Prostate gland (tissue), 2 donors: ENCODE data around the gene FRYL. TPM values are rescaled to one million over a fixed set of nuclear protein-coding genes. Genes with fewer than 3 reads are reported as not detected.
A peak's percentile ranks its signal among the peaks of the same experiment; 100 is the strongest.

ENCODE experiments used
- DNase-seq: peaks from one replicate; pipeline ENCODE4 v3.0.0-alpha.2; 2019; ENCODE audit warnings: low spot score
- H3K27ac ChIP-seq, 2 donors: fragments of 200-600 bp; sonication (generic); 2 replicates each; pipeline ENCODE4 v1.5.1; 2017 to 2019
- H3K27me3 ChIP-seq: fragments of 200-600 bp; sonication (generic); replicated peaks from 2 replicates; pipeline ENCODE4 v1.5.1; 2019; ENCODE audit not compliant: insufficient read depth
- H3K36me3 ChIP-seq, 2 donors: fragments of 200-600 bp; sonication (generic); 1 replicate in 1 of 2; 2 replicates in 1 of 2; pipeline versions ENCODE4 v1.5.1 to v1.8.1; 2017 to 2019
- H3K4me1 ChIP-seq: fragments of 200-600 bp; sonication (generic); replicated peaks from 2 replicates; pipeline ENCODE4 v1.5.1; 2019
- H3K4me3 ChIP-seq, 2 donors: fragments of 200-600 bp; sonication (generic); 2 replicates each; pipeline ENCODE4 v1.5.1; 2017 to 2019
- H3K9me3 ChIP-seq: fragments of 200-600 bp; sonication (generic); 2 replicates; pipeline ENCODE4 v1.5.1; 2017
- CTCF ChIP-seq, 4 experiments: fragments of 200-600 bp in 2 of 4; fragments of 450-650 bp in 2 of 4; sonication (generic) in 2 of 4; IDR thresholded peaks; 1 replicate in 3 of 4; 2 replicates in 1 of 4; pipeline ENCODE4 v1.5.1; 2016 to 2019; ENCODE audit warnings: antibody characterized with exemption in 4 of 4, mild to moderate bottlenecking in 2 of 4, moderate library complexity in 2 of 4
- POLR2A ChIP-seq: fragments of 450-650 bp; IDR thresholded peaks from one replicate; pipeline ENCODE4 v1.6.1; 2016; ENCODE audit warnings: antibody characterized with exemption, mild to moderate bottlenecking
- POLR2AphosphoS5 ChIP-seq: sonication (generic); formaldehyde crosslinking; IDR thresholded peaks from one replicate; pipeline ENCODE4 v1.6.1; 2017; ENCODE audit warnings: antibody characterized with exemption
- WGBS: methylation state at CpG from one replicate; pipeline ENCODE4 v1.1.5; 2018; 5-methylcytosine and 5-hydroxymethylcytosine counted together
- intact Hi-C: fragments of 100-400 bp; cut with DNase I; formaldehyde crosslinking; loops from one replicate; pipeline ENCODE4 v1.14.2; 2022
- total RNA-seq, 2 donors: library from RNA; depleted of rRNA; stranded (reverse); fragments of >200 nt; gene quantifications; one replicate each; pipeline ENCODE4 v1.1.0, GENCODE V29; 2016

The FRYL gene
- total RNA-seq, 2 donors from 2014 or later = 40.0 to 47.6 TPM

GRCh38 chr4:48495941-48496340 lies 284.1 kb downstream of the FRYL start:
- H3K27me3 ChIP-seq = no peaks in the 10 kb centered on the region
- no peaks in the 10 kb centered on the region for H3K9me3 ChIP-seq
- no peak for DNase-seq
- no peak overlapping the region for H3K4me3 ChIP-seq
- no peaks in the 10 kb centered on the region for H3K4me1 ChIP-seq
- no peak overlapping the region for H3K27ac ChIP-seq
- H3K36me3 ChIP-seq = no peaks in the 10 kb centered on the region
- WGBS = 96% methylated on average over 2 of the region's 2 CpGs
- TF ChIP-seq CTCF (IDR thresholded peaks at IDR 0.05) = no peak
- no peak for TF ChIP-seq POLR2AphosphoS5
- TF ChIP-seq POLR2A = no peak
- intact Hi-C loops = no loop called here

- DNase-seq = no peak
- intact Hi-C loops = no loop called here
- H3K4me3 ChIP-seq = no peak overlapping the region
- 83% methylated on average over 4 of the region's 4 CpGs for WGBS
- no peaks in the 10 kb centered on the region for H3K4me1 ChIP-seq
- no peaks in the 10 kb centered on the region for H3K27me3 ChIP-seq
- no peaks in the 10 kb centered on the region for H3K9me3 ChIP-seq
- no peaks in the 10 kb centered on the region for H3K36me3 ChIP-seq
- TF ChIP-seq POLR2A (no peak), POLR2AphosphoS5 (no peak), CTCF (IDR thresholded peaks at IDR 0.05) (no peak)
- no peak overlapping the region for H3K27ac ChIP-seq
Observed at GRCh38 chr4:48493452-48494100, 286.5 kb downstream of the FRYL start.

GRCh38 chr4:48491514-48492176 lies 288.4 kb downstream of the FRYL start:
- no peak for DNase-seq
- H3K4me1 ChIP-seq = no peaks in the 10 kb centered on the region
- 73% methylated on average over 23 of the region's 23 CpGs for WGBS
- intact Hi-C loops = no loop called here
- H3K36me3 ChIP-seq = no peaks in the 10 kb centered on the region
- TF ChIP-seq POLR2A (no peak), CTCF (IDR thresholded peaks at IDR 0.05) (no peak)
- H3K27ac ChIP-seq = no peak overlapping the region
- no peaks in the 10 kb centered on the region for H3K9me3 ChIP-seq
- H3K4me3 ChIP-seq = no peak overlapping the region
- H3K27me3 ChIP-seq = no peaks in the 10 kb centered on the region

- intact Hi-C loops = no loop called here
- H3K9me3 ChIP-seq = no peaks in the 10 kb centered on the region
- H3K4me1 ChIP-seq = no peaks in the 10 kb centered on the region
- H3K27me3 ChIP-seq = no peaks in the 10 kb centered on the region
- H3K4me3 ChIP-seq = peak overlapping the region in 1 of 2 donors; percentile 20
- WGBS = 11% methylated on average over 87 of the region's 104 CpGs
- no peaks in the 10 kb centered on the region for H3K36me3 ChIP-seq
- DNase-seq = no peak
- TF ChIP-seq POLR2AphosphoS5 (no peak), POLR2A (no peak), CTCF (IDR thresholded peaks at IDR 0.05) (no peak)
- no peak overlapping the region for H3K27ac ChIP-seq
Observed at GRCh38 chr4:48490680-48491513, 289.2 kb downstream of the FRYL start.
